Measurements from ENCODE around the gene NYAP1.

The NYAP1 gene

GRCh38 chr7:100538348-100538653 is 54.6 kb downstream of the NYAP1 start (continued):
- TF ChIP-seq ZSCAN4 (tag by site-specific recombination; IDR thresholded peaks at IDR 0.05) = no peak
- 0 out of 2 replicates have a peak, but pooled peaks have one; percentile 61 for TF ChIP-seq ZNF501 (tag by site-specific recombination; IDR thresholded peaks at IDR 0.05)
- TF ChIP-seq, protein P1, sequence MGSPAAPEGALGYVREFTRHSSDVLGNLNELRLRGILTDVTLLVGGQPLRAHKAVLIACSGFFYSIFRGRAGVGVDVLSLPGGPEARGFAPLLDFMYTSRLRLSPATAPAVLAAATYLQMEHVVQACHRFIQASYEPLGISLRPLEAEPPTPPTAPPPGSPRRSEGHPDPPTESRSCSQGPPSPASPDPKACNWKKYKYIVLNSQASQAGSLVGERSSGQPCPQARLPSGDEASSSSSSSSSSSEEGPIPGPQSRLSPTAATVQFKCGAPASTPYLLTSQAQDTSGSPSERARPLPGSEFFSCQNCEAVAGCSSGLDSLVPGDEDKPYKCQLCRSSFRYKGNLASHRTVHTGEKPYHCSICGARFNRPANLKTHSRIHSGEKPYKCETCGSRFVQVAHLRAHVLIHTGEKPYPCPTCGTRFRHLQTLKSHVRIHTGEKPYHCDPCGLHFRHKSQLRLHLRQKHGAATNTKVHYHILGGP (tag by site-specific recombination; IDR thresholded peaks at IDR 0.05) = no peak
- TF ChIP-seq ZNF548 (tag by site-specific recombination; IDR thresholded peaks at IDR 0.05) = no peak
- TF ChIP-seq KLF17 (tag by site-specific recombination; IDR thresholded peaks at IDR 0.05) = peak; percentile 17; the same call in 1 of the 2 replicates
- TF ChIP-seq ZNF791 (tag by site-specific recombination; IDR thresholded peaks at IDR 0.05) = no peak
- peak; percentile 49; the same call in 1 of the 2 replicates for TF ChIP-seq ZNF600 (tag by site-specific recombination; IDR thresholded peaks at IDR 0.05)
- TF ChIP-seq, protein P2, sequence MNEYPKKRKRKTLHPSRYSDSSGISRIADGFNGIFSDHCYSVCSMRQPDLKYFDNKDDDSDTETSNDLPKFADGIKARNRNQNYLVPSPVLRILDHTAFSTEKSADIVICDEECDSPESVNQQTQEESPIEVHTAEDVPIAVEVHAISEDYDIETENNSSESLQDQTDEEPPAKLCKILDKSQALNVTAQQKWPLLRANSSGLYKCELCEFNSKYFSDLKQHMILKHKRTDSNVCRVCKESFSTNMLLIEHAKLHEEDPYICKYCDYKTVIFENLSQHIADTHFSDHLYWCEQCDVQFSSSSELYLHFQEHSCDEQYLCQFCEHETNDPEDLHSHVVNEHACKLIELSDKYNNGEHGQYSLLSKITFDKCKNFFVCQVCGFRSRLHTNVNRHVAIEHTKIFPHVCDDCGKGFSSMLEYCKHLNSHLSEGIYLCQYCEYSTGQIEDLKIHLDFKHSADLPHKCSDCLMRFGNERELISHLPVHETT (tag by site-specific recombination; IDR thresholded peaks at IDR 0.05) = no peak; the same call in 1 of the 2 replicates

- peak within 1 kb of the TSS; percentile 34; the same call in 1 of the 2 replicates for H3K27ac ChIP-seq (ENCODE audit: extremely low read depth, low read depth, low read length)
- POLR2A ChIA-PET = interaction anchor here (0.6 to 1.8 kb wide), 14 partner anchors 12 to 351 kb away, joined by 3 to 16 read pairs (median 4); partner anchors contain the start of genes FBXO24, LRCH4, MEPCE and PPP1R35
- H3K4me1 ChIP-seq (ENCODE audit: control insufficient read depth, insufficient read depth, low read length) = peaks cover 3% of the 10 kb centered on the region; the same call in 1 of the 2 replicates
- H3K9me3 ChIP-seq (ENCODE audit: control insufficient read depth, insufficient read depth, low read depth, low read length) = no peaks in the 10 kb centered on the region
- H3K4me3 ChIP-seq (ENCODE audit: low read depth, low read length) = peak within 1 kb of the TSS; percentile 79
- H3K36me3 ChIP-seq (ENCODE audit: control insufficient read depth in 2 of 2, insufficient read depth in 1 of 2, low read length in 2 of 2) = no peaks in the 10 kb centered on the region
- CTCF ChIA-PET = interaction anchor here (0.6 to 1.1 kb wide), 4 partner anchors 21 to 70 kb away, joined by 3 read pairs; partner anchors contain the start of genes FBXO24 and LRCH4
- TF ChIP-seq ZNF112 (tag by site-specific recombination; IDR thresholded peaks at IDR 0.05) (no peak), ZNF174 (tag by site-specific recombination; IDR thresholded peaks at IDR 0.05) (no peak), TRIM28 (IDR thresholded peaks at IDR 0.05; ENCODE audit: borderline replicate concordance, low read length) (no peak), GLI2 (tag by site-specific recombination; IDR thresholded peaks at IDR 0.05; ENCODE audit: borderline replicate concordance, low read depth) (no peak), SP3 (tag by site-specific recombination; IDR thresholded peaks at IDR 0.05) (peak; percentile 96), BCL11A (tag by site-specific recombination; IDR thresholded peaks at IDR 0.05; ENCODE audit: low read depth) (0 out of 2 replicates have a peak, but pooled peaks have one; percentile 20), ZNF140 (tag by site-specific recombination; IDR thresholded peaks at IDR 0.05) (no peak), ZNF292 (tag by site-specific recombination; IDR thresholded peaks at IDR 0.05; ENCODE audit: borderline replicate concordance, low read depth) (no peak), ZNF629 (tag by site-specific recombination; IDR thresholded peaks at IDR 0.05) (peak; percentile 94), ZNF248 (tag by site-specific recombination; IDR thresholded peaks at IDR 0.05) (no peak), REST (tag by site-specific recombination; IDR thresholded peaks at IDR 0.05) (no peak), ZNF670 (tag by site-specific recombination; IDR thresholded peaks at IDR 0.05; ENCODE audit: low read depth) (no peak), ZNF214 (tag by site-specific recombination; IDR thresholded peaks at IDR 0.05; ENCODE audit: borderline replicate concordance) (no peak), ZNF658 (tag by site-specific recombination; IDR thresholded peaks at IDR 0.05) (no peak), HOXC10 (CRISPR knock-in tag; IDR thresholded peaks at IDR 0.05) (no peak), ZBTB20 (tag by site-specific recombination; IDR thresholded peaks at IDR 0.05) (peak; percentile 76; the same call in 1 of the 2 replicates), ZNF514 (tag by site-specific recombination; IDR thresholded peaks at IDR 0.05) (no peak)
- TF ChIP-seq, protein P3, sequence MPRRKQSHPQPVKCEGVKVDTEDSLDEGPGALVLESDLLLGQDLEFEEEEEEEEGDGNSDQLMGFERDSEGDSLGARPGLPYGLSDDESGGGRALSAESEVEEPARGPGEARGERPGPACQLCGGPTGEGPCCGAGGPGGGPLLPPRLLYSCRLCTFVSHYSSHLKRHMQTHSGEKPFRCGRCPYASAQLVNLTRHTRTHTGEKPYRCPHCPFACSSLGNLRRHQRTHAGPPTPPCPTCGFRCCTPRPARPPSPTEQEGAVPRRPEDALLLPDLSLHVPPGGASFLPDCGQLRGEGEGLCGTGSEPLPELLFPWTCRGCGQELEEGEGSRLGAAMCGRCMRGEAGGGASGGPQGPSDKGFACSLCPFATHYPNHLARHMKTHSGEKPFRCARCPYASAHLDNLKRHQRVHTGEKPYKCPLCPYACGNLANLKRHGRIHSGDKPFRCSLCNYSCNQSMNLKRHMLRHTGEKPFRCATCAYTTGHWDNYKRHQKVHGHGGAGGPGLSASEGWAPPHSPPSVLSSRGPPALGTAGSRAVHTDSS (tag by site-specific recombination; IDR thresholded peaks at IDR 0.05) = no peak
These were observed 55.1 kb downstream of the NYAP1 start, which contains the start of gene AGFG2 for GRCh38 chr7:100538654-100539435. TSS of gene AGFG2 (plus strand) at chr7:100539203. CDS start at chr7:100539347, 144 bp downstream.
